CD4-positive, alpha-beta T cell (primary cell): Measurements from ENCODE around the gene CFAP61. TPM values are rescaled to one million over a fixed set of nuclear protein-coding genes. Genes with fewer than 3 reads are reported as not detected.

Source experiments
- ATAC-seq: fragments of 200-7000 bp; cut with Tn5 transposase; one replicate; pipeline ENCODE4 v1.10.0; 2022; ENCODE audit warnings: mild to moderate bottlenecking; ENCODE audit not compliant: poor library complexity
- CTCF ChIA-PET: fragments of 350-600 bp; sonication (Branson Sonifier 250); formaldehyde crosslinking; loops from one replicate; lab custom pipeline; 2021; ENCODE audit warnings: antibody characterized with exemption, inconsistent platforms; lab: Charles Lee
- POLR2A ChIA-PET: fragments of 350-600 bp; sonication (Branson Sonifier 250); formaldehyde crosslinking; loops from one replicate; lab custom pipeline; 2021; ENCODE audit warnings: antibody characterized with exemption, inconsistent platforms; lab: Charles Lee
- DNase-seq, 14 experiments: peaks; one replicate each; pipeline ENCODE4 v3.0.0-alpha.2; 2013 to 2020; ENCODE audit warnings: mixed read lengths in 2 of 14
- H3K27ac ChIP-seq, 2 donors: one replicate each; pipeline versions ENCODE4 v1.5.1 to v1.7.0; 2013; ENCODE audit warnings: low read length in 2 of 2, low read depth in 1 of 2, mild to moderate bottlenecking in 1 of 2
- H3K27me3 ChIP-seq, 2 experiments: 1 replicate in 1 of 2; 2 replicates in 1 of 2; pipeline versions ENCODE4 v1.6.1 to v1.7.0; 2013; ENCODE audit warnings: low read length in 2 of 2, control low read depth in 1 of 2, mild to moderate bottlenecking in 1 of 2, moderate library complexity in 1 of 2; ENCODE audit not compliant: insufficient read depth in 2 of 2, control insufficient read depth in 1 of 2
- H3K36me3 ChIP-seq: one replicate; pipeline ENCODE4 v1.6.1; 2013; ENCODE audit warnings: low read length, control low read depth; ENCODE audit not compliant: insufficient read depth
- H3K4me1 ChIP-seq: one replicate; pipeline ENCODE4 v1.6.1; 2013; ENCODE audit warnings: low read length, control low read depth; ENCODE audit not compliant: insufficient read depth
- H3K4me3 ChIP-seq: one replicate; pipeline ENCODE4 v1.5.1; 2013; ENCODE audit warnings: mild to moderate bottlenecking, low read length, moderate library complexity
- H3K9me3 ChIP-seq, 2 experiments: 1 replicate in 1 of 2; 2 replicates in 1 of 2; pipeline versions ENCODE4 v1.6.1 to v1.7.0; 2013; ENCODE audit warnings: low read length in 2 of 2, mild to moderate bottlenecking in 2 of 2, control low read depth in 1 of 2, moderate library complexity in 1 of 2; ENCODE audit not compliant: control insufficient read depth in 1 of 2, insufficient read depth in 1 of 2
- H3K27ac Mint-ChIP-seq: one replicate; pipeline ENCODE4 v1.8.0; 2020; ENCODE audit warnings: mixed read lengths
- H3K27me3 Mint-ChIP-seq: one replicate; pipeline ENCODE4 v1.8.0; 2021; ENCODE audit warnings: mixed read lengths
- H3K36me3 Mint-ChIP-seq: one replicate; pipeline ENCODE4 v1.8.0; 2021; ENCODE audit warnings: low read depth, mixed read lengths
- H3K4me1 Mint-ChIP-seq: one replicate; pipeline ENCODE4 v1.8.0; 2021; ENCODE audit warnings: low read depth, mixed read lengths
- H3K4me3 Mint-ChIP-seq: one replicate; pipeline ENCODE4 v1.8.0; 2020; ENCODE audit warnings: mild to moderate bottlenecking, mixed read lengths
- H3K9me3 Mint-ChIP-seq: one replicate; pipeline ENCODE4 v1.8.0; 2020; ENCODE audit warnings: mixed read lengths
- intact Hi-C, 2 experiments: fragments of 100-400 bp; cut with DNase I in 1 of 2; cut with micrococcal nuclease in 1 of 2; formaldehyde crosslinking; loops; one replicate each; pipeline versions ENCODE4 v1.15.1 to v1.9.0; 2023 to 2025; cut with DNase I, micrococcal nuclease
- total RNA-seq, 174 experiments: library from RNA in 2 of 174; stranded (reverse) in 2 of 174; gene quantifications; one replicate each; pipeline ENCODE4 v1.2.3 and lab custom pipeline; 2021 to 2026
- TF ChIP-seq, protein P1 (sequence below): fragments of 200-600 bp; IDR thresholded peaks from one replicate; pipeline ENCODE4 v1.8.0; 2022; ENCODE audit warnings: antibody characterized with exemption, mild to moderate bottlenecking

Gene CFAP61
- total RNA-seq, 2 experiments from 2014 or later = not detected

DNA sequence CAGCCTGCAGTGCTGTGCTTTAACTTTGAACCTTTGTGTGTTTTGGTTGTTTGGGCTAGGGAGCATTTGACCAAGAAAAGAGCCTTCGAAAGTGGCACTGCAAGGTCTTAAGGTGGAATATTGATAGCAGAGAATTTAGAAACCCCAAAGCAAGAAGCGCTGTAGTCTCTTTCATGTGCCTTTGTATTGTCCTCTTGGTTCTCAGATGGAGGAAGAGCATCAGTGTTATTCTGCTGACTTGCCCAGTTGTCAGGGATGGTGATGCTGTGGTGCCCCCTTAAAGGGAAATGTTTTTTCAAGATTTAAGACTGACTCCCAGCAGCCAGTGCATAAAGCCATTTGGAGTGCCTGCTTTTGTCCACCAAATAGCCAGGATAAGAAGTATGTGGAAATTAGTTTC, 212.9 kb downstream of the CFAP61 start:
- H3K27ac ChIP-seq = no peak overlapping the region
- H3K4me3 Mint-ChIP-seq = no peak overlapping the region
- no peaks in the 10 kb centered on the region for H3K9me3 Mint-ChIP-seq
- H3K36me3 ChIP-seq = no peaks in the 10 kb centered on the region
- no peaks in the 10 kb centered on the region for H3K9me3 ChIP-seq
- no peaks in the 10 kb centered on the region for H3K36me3 Mint-ChIP-seq
- CTCF ChIA-PET = no interaction called here
- H3K4me1 Mint-ChIP-seq = no peaks in the 10 kb centered on the region
- no peak overlapping the region for H3K4me3 ChIP-seq
- peaks cover 0 to 4% of the 10 kb centered on the region in 2 experiments for H3K27me3 ChIP-seq
- H3K27me3 Mint-ChIP-seq = no peaks in the 10 kb centered on the region
- no peak for DNase-seq
- ATAC-seq = no peak
- no peak overlapping the region for H3K27ac Mint-ChIP-seq
- no peaks in the 10 kb centered on the region for H3K4me1 ChIP-seq
- intact Hi-C loops = no loop called here
- POLR2A ChIA-PET = no interaction called here
- TF ChIP-seq, protein P1, sequence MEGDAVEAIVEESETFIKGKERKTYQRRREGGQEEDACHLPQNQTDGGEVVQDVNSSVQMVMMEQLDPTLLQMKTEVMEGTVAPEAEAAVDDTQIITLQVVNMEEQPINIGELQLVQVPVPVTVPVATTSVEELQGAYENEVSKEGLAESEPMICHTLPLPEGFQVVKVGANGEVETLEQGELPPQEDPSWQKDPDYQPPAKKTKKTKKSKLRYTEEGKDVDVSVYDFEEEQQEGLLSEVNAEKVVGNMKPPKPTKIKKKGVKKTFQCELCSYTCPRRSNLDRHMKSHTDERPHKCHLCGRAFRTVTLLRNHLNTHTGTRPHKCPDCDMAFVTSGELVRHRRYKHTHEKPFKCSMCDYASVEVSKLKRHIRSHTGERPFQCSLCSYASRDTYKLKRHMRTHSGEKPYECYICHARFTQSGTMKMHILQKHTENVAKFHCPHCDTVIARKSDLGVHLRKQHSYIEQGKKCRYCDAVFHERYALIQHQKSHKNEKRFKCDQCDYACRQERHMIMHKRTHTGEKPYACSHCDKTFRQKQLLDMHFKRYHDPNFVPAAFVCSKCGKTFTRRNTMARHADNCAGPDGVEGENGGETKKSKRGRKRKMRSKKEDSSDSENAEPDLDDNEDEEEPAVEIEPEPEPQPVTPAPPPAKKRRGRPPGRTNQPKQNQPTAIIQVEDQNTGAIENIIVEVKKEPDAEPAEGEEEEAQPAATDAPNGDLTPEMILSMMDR = no peak

DNA sequence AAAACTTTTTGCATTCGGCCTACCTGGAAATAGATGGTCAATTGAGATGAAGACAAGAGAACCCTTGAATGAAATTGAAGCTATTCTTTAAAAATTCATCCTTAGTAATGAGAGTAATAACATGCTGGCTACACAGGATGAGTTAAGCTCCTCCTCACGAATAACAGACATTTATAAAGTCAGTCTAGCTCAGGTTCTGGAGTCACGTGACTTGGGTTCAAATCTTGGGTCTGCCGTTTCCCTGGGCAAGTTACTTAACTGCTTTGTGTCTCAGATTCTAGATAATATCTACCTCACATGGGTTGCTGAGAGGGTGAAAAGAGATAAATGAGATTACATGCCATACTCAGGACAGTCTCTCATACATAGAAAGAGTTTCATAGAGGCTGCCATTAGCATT, 214.2 kb downstream of the CFAP61 start:
- intact Hi-C loops = no loop called here
- H3K4me3 ChIP-seq = no peak overlapping the region
- DNase-seq (no peak), ATAC-seq (no peak)
- no peaks in the 10 kb centered on the region for H3K36me3 ChIP-seq
- ChIA-PET POLR2A (no interaction called here), CTCF (no interaction called here)
- H3K27ac ChIP-seq = no peak overlapping the region
- no peaks in the 10 kb centered on the region for H3K9me3 ChIP-seq
- Mint-ChIP-seq H3K27me3 (no peaks in the 10 kb centered on the region), H3K36me3 (no peaks in the 10 kb centered on the region), H3K4me1 (no peaks in the 10 kb centered on the region), H3K27ac (no peak overlapping the region), H3K9me3 (no peaks in the 10 kb centered on the region), H3K4me3 (no peak overlapping the region)
- TF ChIP-seq, protein P1 = no peak
- H3K4me1 ChIP-seq = no peaks in the 10 kb centered on the region
- H3K27me3 ChIP-seq = peaks cover 0 to 4% of the 10 kb centered on the region in 2 experiments

DNA sequence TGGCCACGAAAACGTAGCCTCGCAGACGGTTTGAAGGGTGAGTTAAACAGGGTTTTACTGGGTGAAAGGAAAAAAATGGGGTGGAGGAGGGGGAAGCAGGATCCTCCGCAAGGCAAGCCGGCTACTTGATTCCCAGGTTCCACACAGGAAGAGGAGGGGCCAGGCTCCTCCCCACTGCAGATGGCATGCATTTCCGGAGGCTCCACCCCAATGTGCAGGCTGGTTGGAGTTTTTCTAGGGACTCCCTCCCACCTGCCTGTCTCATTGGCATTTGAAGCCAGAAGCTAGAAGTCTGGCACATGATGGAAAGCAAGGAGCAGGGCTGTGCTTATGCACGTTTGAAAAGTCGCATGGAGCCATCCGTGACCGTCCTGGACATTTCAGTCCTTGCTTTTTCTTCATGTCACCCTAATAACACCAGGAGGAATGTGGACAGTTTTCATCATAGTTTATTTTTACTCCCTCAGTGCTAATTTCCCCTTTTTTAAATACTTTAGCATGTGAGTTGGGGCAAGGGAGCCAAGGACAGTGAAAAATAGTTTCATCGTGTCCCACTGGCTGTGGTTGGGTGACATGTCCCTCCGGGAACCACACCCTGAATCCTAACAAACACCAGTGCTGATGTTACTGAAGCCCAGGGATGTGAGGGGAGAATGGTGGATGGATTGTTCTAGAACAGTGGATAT, 215.5 kb downstream of the CFAP61 start:
- Histone ChIP-seq H3K4me1 (no peaks in the 10 kb centered on the region), H3K27ac (no peak overlapping the region), H3K4me3 (no peak overlapping the region), H3K36me3 (no peaks in the 10 kb centered on the region), H3K27me3 (peaks cover 0 to 2% of the 10 kb centered on the region in 2 experiments), H3K9me3 (no peaks in the 10 kb centered on the region)
- no peak for DNase-seq
- ChIA-PET POLR2A (no interaction called here), CTCF (no interaction called here)
- Mint-ChIP-seq H3K27me3 (peaks cover 3% of the 10 kb centered on the region), H3K4me1 (no peaks in the 10 kb centered on the region), H3K4me3 (no peak overlapping the region), H3K36me3 (no peaks in the 10 kb centered on the region), H3K27ac (no peak overlapping the region), H3K9me3 (no peaks in the 10 kb centered on the region)
- ATAC-seq = no peak
- TF ChIP-seq, protein P1 = no peak
- intact Hi-C loops = no loop called here
